NCI-H187 treated with DMSO at 0.1 percent for 48 hours (cell line): ENCODE data around the gene PRMT2.

ENCODE experiments used
- DNase-seq: peaks from one replicate; lab custom pipeline; 2025; lab: John Stamatoyannopoulos, UW

Gene PRMT2

DNA sequence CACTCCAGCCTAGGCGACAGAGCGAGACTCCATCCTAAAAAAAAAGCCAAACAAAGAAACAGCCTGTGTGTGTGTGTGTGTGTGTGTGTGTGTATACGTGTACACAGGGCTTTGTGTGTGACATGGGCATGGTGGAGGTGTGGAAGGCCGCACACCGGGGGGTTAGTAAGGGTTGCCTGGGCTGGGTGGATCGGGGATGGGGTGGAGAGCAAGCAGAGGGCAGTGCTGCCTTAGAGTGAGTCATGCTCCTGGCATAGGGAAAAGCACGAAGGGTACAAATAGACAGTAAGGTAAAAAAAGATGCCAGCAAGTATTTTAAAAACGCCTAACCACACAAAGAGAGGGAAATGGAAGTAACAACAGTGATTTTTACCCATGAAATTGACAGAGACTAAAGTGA lies 6.2 kb downstream of the PRMT2 start:
- DNase-seq, result no peak

- DNase-seq, result no peak
Observed at GRCh38 chr21:46643379-46644177, 8.1 kb downstream of the PRMT2 start.

- DNase-seq, result no peak
Observed at GRCh38 chr21:46645840-46646239, 10.4 kb downstream of the PRMT2 start.

DNA sequence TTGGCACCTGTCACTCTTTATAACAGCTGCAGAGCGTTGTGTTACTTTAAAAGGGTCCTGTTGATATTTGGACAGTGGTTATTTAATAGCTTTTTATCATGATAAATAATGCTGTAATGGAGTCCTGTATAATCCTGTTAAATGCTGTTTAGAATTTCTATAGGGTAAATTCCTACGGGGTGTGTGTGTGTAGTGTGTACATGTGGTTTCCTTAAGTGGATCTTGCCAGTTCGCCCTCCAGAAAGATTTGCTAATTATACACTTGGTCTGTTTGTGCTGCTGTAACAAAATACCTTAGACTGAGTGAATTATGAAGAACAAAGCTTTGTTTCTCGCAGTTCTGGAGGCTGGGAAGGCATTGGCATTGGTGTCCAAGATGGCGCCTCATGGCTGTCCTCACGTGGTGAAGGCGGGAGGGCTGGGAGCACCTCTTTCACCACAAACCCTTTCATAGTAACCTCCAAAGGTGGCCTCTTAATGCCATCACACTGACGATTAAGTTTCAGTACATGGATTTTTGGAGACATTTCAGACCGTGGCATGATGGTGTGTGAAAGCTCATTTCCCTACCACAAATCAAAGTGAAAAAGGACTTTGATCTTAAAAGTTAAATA lies 11.2 kb downstream of the PRMT2 start:
- peak; percentile 36 for DNase-seq

- DNase-seq, result no peak
Observed at GRCh38 chr21:46648539-46648938, 13.1 kb downstream of the PRMT2 start.

DNA sequence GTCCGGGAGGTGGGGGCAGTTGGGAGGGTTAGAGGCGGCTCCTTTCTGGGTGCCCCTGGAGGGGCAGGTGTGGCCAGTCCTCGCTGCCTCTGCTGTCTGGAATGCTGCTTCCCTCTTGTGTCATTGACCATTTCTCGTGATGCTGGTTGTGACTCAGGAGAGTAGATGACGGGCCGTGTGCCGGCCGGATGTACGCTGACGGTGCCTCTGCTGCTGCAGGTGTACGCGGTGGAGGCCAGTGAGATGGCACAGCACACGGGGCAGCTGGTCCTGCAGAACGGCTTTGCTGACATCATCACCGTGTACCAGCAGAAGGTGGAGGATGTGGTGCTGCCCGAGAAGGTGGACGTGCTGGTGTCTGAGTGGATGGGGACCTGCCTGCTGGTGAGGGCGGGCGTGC lies 13.9 kb downstream of the PRMT2 start:
- no peak for DNase-seq

- DNase-seq, result no peak
Observed at GRCh38 chr21:46650476-46651098, 15.1 kb downstream of the PRMT2 start.

- DNase-seq, result no peak
Observed at GRCh38 chr21:46651121-46651520, 15.6 kb downstream of the PRMT2 start.

DNA sequence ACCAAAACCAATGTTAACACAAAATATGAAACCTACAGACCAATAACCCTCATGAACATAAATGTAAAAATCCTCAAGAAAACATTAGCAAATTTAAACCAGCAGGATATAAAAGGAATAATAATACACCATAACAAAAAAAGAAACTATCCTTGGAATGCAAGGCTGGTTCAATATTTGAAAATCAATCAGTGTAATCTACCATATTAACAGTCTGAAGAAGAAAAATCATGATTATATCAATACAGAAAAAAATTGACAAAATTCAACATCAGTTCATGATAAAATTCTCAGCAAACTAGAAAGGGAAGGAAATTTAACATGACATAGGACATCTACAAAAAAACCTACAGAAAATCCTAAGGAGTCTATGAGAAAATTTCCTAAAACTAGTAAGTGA lies 19.8 kb downstream of the PRMT2 start:
- DNase-seq, result no peak

DNA sequence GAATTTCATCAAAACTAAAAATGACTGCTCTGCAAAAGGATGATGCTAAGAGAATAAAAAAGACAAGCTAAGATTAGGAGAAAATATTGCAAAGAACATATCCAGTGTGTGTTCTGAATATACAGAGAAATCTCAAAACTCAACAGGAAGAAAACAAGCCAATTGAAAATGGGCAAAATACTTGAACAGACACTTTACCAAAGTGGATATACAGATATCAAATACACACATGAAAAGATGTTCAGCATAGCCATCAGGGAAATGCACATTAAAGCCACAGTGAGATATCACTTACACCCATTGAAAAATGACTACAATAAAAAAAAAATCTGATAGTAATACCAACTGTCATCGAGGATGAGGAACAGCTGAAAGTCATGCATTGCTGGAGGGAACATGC lies 21.3 kb downstream of the PRMT2 start:
- DNase-seq, result no peak

GRCh38 chr21:46660505-46660904 lies 25.0 kb downstream of the PRMT2 start:
- DNase-seq, result no peak

DNA sequence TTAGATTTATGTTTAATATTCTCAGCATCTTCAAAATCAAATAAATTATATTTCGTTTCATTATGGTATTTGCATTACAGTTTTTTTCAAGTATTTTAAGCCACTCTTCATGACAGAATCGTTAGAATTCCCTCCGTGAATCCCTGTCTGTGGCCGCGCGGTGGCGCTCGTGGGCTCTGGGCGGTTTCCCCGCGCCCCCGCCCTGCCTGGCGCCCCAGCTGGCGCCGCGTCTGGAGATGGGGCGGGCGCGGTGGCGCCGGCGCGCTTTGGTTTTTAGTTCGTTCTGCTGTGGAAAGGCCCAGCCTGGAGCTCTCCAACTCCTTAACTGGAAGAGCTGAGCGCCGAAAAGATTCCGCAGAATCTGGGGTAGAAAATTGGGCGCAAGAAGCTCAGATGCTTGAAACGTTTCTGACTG lies 25.7 kb downstream of the PRMT2 start:
- DNase-seq, result no peak

DNA sequence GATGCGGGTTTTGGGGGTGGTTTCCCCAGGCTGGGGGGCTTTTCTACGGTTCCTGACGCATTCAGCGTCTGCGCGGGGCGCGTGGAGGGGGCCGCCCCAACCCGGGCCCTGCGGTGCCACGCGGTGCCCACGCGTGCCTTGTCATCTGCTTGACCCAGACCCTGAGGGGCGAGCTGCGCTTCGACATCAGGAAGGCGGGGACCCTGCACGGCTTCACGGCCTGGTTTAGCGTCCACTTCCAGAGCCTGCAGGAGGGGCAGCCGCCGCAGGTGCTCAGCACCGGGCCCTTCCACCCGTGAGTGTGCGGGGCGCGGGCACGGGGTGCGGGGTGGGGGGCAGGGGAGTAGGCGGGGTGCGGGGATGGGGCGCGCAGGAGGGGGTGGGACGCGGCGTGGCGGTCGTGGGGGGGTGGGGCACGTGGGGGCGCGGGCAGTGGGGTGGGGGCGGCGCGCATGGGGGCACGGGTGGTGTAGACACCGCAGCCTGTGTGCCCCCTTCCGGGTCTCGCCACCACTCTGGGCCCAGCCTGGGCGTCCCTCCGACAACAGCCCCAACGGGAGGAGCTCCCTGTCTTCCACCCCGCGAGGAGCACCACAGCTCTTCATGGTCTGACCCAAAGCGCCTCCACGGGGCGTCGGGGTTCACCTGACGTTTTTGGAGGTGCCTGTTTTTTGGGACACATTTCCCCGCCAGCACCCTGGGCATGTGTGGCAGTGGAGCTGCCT lies 26.3 kb downstream of the PRMT2 start:
- DNase-seq, result no peak

DNA sequence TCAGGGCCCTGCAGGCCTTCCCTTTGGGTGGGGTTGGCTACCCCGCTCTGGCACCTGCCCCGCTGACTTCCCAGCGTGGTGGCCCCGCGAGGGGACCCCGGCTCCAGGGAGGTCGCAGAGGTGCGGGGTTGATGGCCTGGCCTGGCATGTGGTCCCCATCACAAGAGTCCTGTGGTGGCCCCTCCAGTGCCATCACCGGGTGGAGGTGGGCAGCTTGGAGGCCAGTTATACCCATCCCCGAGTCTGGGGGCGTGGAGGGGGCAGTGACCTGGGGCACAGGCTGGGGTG lies 26.8 kb downstream of the PRMT2 start:
- DNase-seq, result no peak

GRCh38 chr21:46662765-46663500 lies 27.5 kb downstream of the PRMT2 start:
- DNase-seq, result no peak

GRCh38 chr21:46663754-46664153 lies 28.3 kb downstream of the PRMT2 start:
- DNase-seq, result no peak

- DNase-seq, result no peak
Observed at GRCh38 chr21:46664316-46664995, 29.0 kb downstream of the PRMT2 start.

DNA sequence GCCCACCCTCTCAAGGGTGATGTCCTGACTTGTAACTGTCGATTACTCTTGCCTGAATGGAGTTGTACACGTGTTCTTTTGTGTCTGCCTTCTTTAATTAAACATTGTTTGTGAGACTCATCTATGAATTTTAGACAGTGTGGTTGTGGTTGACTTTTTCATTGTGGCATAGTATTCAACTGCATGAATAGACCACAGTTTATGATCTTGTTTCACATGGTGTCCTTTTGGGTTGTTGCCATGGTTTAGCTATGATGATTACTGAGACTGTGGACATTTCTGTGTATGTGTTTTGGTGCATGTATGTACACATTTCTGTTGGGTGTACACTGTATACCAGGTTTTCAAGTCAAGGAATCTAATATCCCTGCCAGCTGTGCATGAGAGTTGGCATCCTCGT lies 30.1 kb downstream of the PRMT2 start:
- DNase-seq, result no peak

DNA sequence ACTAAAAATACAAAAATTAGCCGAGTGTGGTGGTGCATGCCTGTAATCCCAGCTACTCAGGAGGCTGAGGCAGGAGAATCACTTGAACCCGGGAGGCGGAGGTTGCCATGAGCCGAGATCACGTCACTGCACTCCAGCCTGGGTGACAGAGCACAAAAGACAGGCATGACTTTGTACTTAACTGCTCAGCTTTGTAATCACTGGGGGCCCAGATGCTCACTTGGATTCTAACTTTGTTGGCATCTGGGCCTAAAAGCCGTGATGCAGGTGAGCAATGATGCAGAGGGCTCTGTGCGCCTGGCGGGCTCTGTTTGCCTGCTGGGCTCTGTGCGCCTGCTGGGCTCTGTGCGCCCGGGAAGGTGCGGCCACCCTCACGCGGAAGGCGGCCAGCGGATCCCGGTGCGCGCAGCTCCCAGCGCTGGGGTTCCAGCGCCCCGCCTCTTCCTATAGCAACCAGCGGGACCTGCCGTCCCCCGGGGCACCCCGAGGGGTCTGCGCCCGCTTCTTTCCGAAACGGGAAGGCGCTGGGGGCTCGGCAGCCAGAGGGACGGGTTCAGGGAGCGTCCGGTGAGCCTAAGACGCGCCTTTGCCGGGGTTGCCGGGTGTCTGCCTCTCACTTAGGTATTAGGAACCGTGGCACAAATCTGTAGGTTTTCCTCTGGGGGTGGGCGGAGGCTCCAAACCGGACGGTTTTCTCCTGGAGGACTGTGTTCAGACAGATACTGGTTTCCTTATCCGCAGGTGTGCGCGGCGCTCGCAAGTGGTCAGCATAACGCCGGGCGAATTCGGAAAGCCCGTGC lies 31.7 kb downstream of the PRMT2 start:
- no peak for DNase-seq

GRCh38 chr21:46667741-46668380 lies 32.4 kb downstream of the PRMT2 start:
- no peak for DNase-seq
